Uterus (tissue), 4 donors: Measurements from ENCODE around the gene KIF26B. TPM values are rescaled to one million over a fixed set of nuclear protein-coding genes. Genes with fewer than 3 reads are reported as not detected.

Experiments used
- DNase-seq, 2 donors: peaks; one replicate each; pipeline ENCODE4 v3.0.0-alpha.2; 2019 to 2020
- H3K27ac ChIP-seq, 2 donors: fragments of 200-600 bp; sonication (generic); 1 replicate in 1 of 2; 2 replicates in 1 of 2; pipeline ENCODE4 v1.5.1; 2016 to 2018
- H3K27me3 ChIP-seq, 2 donors: fragments of 200-600 bp; sonication (generic); one replicate each; pipeline ENCODE4 v1.5.1; 2018 to 2019; ENCODE audit warnings: control low read depth in 1 of 2
- H3K36me3 ChIP-seq, 2 donors: fragments of 200-600 bp; sonication (generic); one replicate each; pipeline ENCODE4 v1.5.1; 2019; ENCODE audit warnings: control low read depth in 1 of 2
- H3K4me1 ChIP-seq, 2 donors: fragments of 200-600 bp; sonication (generic); one replicate each; pipeline ENCODE4 v1.5.1; 2018 to 2019; ENCODE audit warnings: control low read depth in 1 of 2
- H3K4me3 ChIP-seq, 2 donors: fragments of 200-600 bp; sonication (generic); 1 replicate in 1 of 2; 2 replicates in 1 of 2; pipeline ENCODE4 v1.5.1; 2018 to 2019; ENCODE audit warnings: mild to moderate bottlenecking in 1 of 2
- H3K9me3 ChIP-seq, 2 donors: fragments of 200-600 bp; sonication (generic); one replicate each; pipeline ENCODE4 v1.5.1; 2019; ENCODE audit warnings: control low read depth in 1 of 2
- CTCF ChIP-seq, 4 experiments: fragments of 200-600 bp in 2 of 4; fragments of 450-650 bp in 2 of 4; sonication (generic) in 2 of 4; IDR thresholded peaks; one replicate each; pipeline ENCODE4 v1.5.1; 2016 to 2019; ENCODE audit warnings: antibody characterized with exemption in 4 of 4, mild to moderate bottlenecking in 2 of 4, moderate library complexity in 1 of 4
- POLR2A ChIP-seq, 2 donors: fragments of 450-650 bp; IDR thresholded peaks; one replicate each; pipeline ENCODE4 v1.6.1; 2016; ENCODE audit warnings: antibody characterized with exemption in 2 of 2, mild to moderate bottlenecking in 1 of 2, moderate library complexity in 1 of 2
- intact Hi-C: fragments of 100-400 bp; cut with DNase I; formaldehyde crosslinking; loops from one replicate; pipeline ENCODE4 v1.15.1; 2023; ENCODE audit warnings: low total_unique reads
- total RNA-seq, 4 donors: library from RNA; depleted of rRNA in 3 of 4; stranded (reverse); fragments of >200 nt in 3 of 4; gene quantifications; one replicate each; pipeline versions ENCODE4 v1.1.0 to v1.2.4, GENCODE V29; 2014 to 2023
- donor health status: DM: yes; HTN: yes; CAD: no.

KIF26B gene
- total RNA-seq, 4 donors from 2014 or later = 0.27 to 17.4 (median 1.3) TPM; not detected in 1

GRCh38 chr1:245444147-245444828 is 289.5 kb downstream of the KIF26B start:
- no peak for TF ChIP-seq CTCF (IDR thresholded peaks at IDR 0.05)
- TF ChIP-seq POLR2A (IDR thresholded peaks at IDR 0.05) = no peak
- no peak overlapping the region for H3K4me3 ChIP-seq
- intact Hi-C loops = no loop called here
- no peaks in the 10 kb centered on the region for H3K36me3 ChIP-seq
- no peak for DNase-seq
- H3K27me3 ChIP-seq = no peaks in the 10 kb centered on the region
- H3K9me3 ChIP-seq = no peaks in the 10 kb centered on the region
- H3K4me1 ChIP-seq = peaks cover 0 to 3% of the 10 kb centered on the region in 2 donors
- H3K27ac ChIP-seq = no peak overlapping the region

GRCh38 chr1:245444945-245445344 is 290.2 kb downstream of the KIF26B start:
- no peaks in the 10 kb centered on the region for H3K9me3 ChIP-seq
- peaks cover 0 to 3% of the 10 kb centered on the region in 2 donors for H3K4me1 ChIP-seq
- no peaks in the 10 kb centered on the region for H3K27me3 ChIP-seq
- no peak for DNase-seq
- intact Hi-C loops = no loop called here
- no peak for TF ChIP-seq POLR2A (IDR thresholded peaks at IDR 0.05)
- no peaks in the 10 kb centered on the region for H3K36me3 ChIP-seq
- H3K4me3 ChIP-seq = no peak overlapping the region
- H3K27ac ChIP-seq = no peak overlapping the region

- no peaks in the 10 kb centered on the region for H3K36me3 ChIP-seq
- no peaks in the 10 kb centered on the region for H3K27me3 ChIP-seq
- no peaks in the 10 kb centered on the region for H3K4me1 ChIP-seq
- TF ChIP-seq POLR2A (IDR thresholded peaks at IDR 0.05) (no peak), CTCF (IDR thresholded peaks at IDR 0.05) (no peak)
- no peak overlapping the region for H3K27ac ChIP-seq
- no peak for DNase-seq
- no peak overlapping the region for H3K4me3 ChIP-seq
- no peaks in the 10 kb centered on the region for H3K9me3 ChIP-seq
- intact Hi-C loops = no loop called here
Measured at GRCh38 chr1:245448531-245448930, 293.7 kb downstream of the KIF26B start.

GRCh38 chr1:245448975-245449431 is 294.2 kb downstream of the KIF26B start:
- DNase-seq = no peak
- Histone ChIP-seq H3K4me1 (no peaks in the 10 kb centered on the region), H3K27ac (no peak overlapping the region), H3K36me3 (no peaks in the 10 kb centered on the region), H3K4me3 (no peak overlapping the region), H3K27me3 (no peaks in the 10 kb centered on the region), H3K9me3 (no peaks in the 10 kb centered on the region)
- TF ChIP-seq POLR2A (IDR thresholded peaks at IDR 0.05) = no peak
- no peak for TF ChIP-seq CTCF (IDR thresholded peaks at IDR 0.05)
- intact Hi-C loops = no loop called here

- intact Hi-C loops = no loop called here
- TF ChIP-seq CTCF (IDR thresholded peaks at IDR 0.05) (no peak), POLR2A (IDR thresholded peaks at IDR 0.05) (no peak)
- Histone ChIP-seq H3K27ac (no peak overlapping the region), H3K9me3 (no peaks in the 10 kb centered on the region), H3K27me3 (no peaks in the 10 kb centered on the region), H3K4me1 (no peaks in the 10 kb centered on the region), H3K36me3 (no peaks in the 10 kb centered on the region), H3K4me3 (no peak overlapping the region)
- DNase-seq = no peak
Measured at GRCh38 chr1:245453541-245453940, 298.8 kb downstream of the KIF26B start.
